Glutamatergic neuron (in vitro differentiated cells): ENCODE results near the gene STX19. TPM values are rescaled to one million over a fixed set of nuclear protein-coding genes. Genes with fewer than 3 reads are reported as not detected.

ENCODE experiments used
- DNase-seq: peaks from one replicate; pipeline ENCODE4 v3.0.0; 2022
- H3K27ac Mint-ChIP-seq: one replicate; pipeline ENCODE4 v1.8.0; 2020; ENCODE audit warnings: mild to moderate bottlenecking, mixed read lengths, inconsistent platforms; ENCODE audit not compliant: unreplicated experiment
- H3K27me3 Mint-ChIP-seq: one replicate; pipeline ENCODE4 v1.8.0; 2020; ENCODE audit warnings: mild to moderate bottlenecking, moderate library complexity, mixed read lengths, inconsistent platforms; ENCODE audit not compliant: unreplicated experiment
- H3K36me3 Mint-ChIP-seq: one replicate; pipeline ENCODE4 v1.8.0; 2020; ENCODE audit warnings: mild to moderate bottlenecking, mixed read lengths, inconsistent platforms; ENCODE audit not compliant: unreplicated experiment
- H3K4me1 Mint-ChIP-seq: one replicate; pipeline ENCODE4 v1.8.0; 2020; ENCODE audit warnings: mild to moderate bottlenecking, low read depth, mixed read lengths, inconsistent platforms; ENCODE audit not compliant: unreplicated experiment
- H3K4me3 Mint-ChIP-seq: one replicate; pipeline ENCODE4 v1.8.0; 2020; ENCODE audit warnings: mild to moderate bottlenecking, mixed read lengths, inconsistent platforms; ENCODE audit not compliant: unreplicated experiment
- H3K9me3 Mint-ChIP-seq: one replicate; pipeline ENCODE4 v1.8.0; 2020; ENCODE audit warnings: mild to moderate bottlenecking, moderate library complexity, mixed read lengths, inconsistent platforms; ENCODE audit not compliant: unreplicated experiment
- CTCF ChIP-seq: fragments of 200-600 bp; sonication (generic); IDR thresholded peaks from one replicate; pipeline ENCODE4 v1.5.0; 2021; ENCODE audit not compliant: partially characterized antibody, unreplicated experiment
- total RNA-seq: library from RNA; stranded (reverse); fragmentation: NEBNext Ultra II Directional; extraction: Animal tissue kit (Norgen Biotek cat#: 25700); gene quantifications from one replicate; pipeline ENCODE4 v1.2.1, GENCODE V29; 2021; ENCODE audit not compliant: unreplicated experiment

STX19 gene
- total RNA-seq, 1 donor from 2014 or later, result not detected

DNA sequence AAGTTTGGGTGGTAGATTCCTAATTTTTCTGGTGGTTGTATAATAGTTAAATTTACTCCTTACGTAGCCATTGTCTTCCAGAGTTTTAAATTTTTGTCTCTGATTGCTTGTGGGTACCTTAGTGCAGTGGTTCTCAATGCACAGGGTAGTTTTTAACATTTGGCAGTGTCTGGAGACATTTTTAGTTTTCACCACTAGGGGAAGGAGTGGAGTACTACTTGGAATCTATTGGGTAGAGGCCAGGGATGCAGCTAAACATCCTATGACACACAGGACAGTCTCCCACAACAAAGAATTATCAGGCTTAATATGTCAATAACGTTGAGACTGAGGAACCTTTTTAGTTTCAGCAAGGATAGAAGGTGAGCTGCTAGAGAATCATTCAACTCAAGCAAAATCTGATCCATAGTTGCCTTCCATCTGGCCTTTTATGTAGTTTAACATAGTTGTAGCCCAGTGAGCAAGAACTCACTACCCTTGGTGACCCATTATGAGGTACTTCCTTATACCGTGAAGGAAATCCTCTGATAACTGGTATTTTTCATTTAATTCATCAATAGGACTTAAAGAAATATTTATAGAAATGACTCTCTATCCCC is 8.6 kb upstream of the STX19 start:
- Mint-ChIP-seq H3K4me3 (no peak overlapping the region), H3K4me1 (no peaks in the 10 kb centered on the region), H3K27me3 (no peaks in the 10 kb centered on the region), H3K27ac (no peak overlapping the region), H3K9me3 (no peaks in the 10 kb centered on the region), H3K36me3 (no peaks in the 10 kb centered on the region)
- TF ChIP-seq CTCF, result peak; percentile 70
- DNase-seq, result no peak

DNA sequence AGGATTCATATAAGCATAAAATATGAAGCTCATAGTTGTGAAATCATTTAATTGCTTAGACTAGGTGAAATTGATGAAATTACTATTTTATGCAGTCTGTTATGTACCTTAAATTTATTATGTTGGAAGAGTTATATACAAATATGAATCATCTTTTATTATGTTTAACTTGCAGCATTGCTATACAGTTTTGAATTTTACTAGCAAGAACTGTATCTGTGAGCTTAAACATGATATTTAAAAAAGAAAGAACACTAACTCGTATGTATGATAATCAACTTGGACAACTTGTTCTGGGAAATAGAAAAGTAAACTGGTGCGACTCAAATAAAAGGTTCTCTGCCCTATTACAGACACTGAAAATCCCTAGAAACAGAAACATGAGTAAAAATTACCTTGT is 1.8 kb downstream of the STX19 start:
- no peak for TF ChIP-seq CTCF
- Mint-ChIP-seq H3K4me1 (no peaks in the 10 kb centered on the region), H3K27ac (no peak overlapping the region), H3K36me3 (no peaks in the 10 kb centered on the region), H3K9me3 (no peaks in the 10 kb centered on the region), H3K27me3 (no peaks in the 10 kb centered on the region), H3K4me3 (no peak overlapping the region)
- no peak for DNase-seq

DNA sequence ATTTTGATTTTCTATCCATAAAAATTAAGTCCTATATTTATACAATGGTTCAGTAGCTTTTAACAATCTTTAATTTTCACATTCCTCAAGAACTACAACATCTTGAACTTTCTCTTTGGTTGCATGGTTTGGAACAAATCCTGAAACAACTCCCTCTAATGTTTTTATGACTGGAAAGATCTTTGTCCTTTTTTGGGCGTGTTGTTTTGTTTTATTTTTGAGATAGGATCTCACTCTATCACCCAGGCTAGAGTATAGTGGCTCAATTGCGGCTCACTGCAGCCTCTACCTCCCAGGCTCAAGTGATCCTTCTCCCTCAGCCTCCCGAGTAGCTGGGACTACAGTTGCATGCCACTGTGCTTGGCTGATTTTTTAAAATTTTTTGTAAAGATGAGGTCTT is 4.0 kb downstream of the STX19 start:
- Mint-ChIP-seq H3K4me1 (peaks cover 2% of the 10 kb centered on the region), H3K27ac (no peak overlapping the region), H3K27me3 (no peaks in the 10 kb centered on the region), H3K4me3 (no peak overlapping the region), H3K36me3 (no peaks in the 10 kb centered on the region), H3K9me3 (peaks cover 2% of the 10 kb centered on the region)
- DNase-seq, result no peak
- no peak for TF ChIP-seq CTCF

DNA sequence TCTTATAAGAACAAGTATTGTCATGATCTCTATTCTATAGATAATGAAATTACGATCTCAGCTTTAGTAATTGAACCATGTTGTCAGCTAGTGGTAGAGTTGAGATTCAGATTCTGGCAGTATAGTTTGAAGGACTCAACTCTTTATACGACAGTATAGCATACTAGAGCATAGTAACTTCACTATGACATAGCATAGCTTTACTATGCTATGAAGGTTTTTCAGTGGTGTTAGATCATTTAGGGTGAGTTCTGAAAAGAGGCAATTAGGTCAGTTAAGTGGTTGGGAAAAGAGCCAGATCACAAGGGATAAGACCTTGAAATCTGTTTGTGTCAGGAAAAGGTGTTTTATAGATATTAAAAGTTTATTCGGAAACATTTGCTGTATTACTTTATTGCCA is 8.1 kb downstream of the STX19 start:
- Mint-ChIP-seq H3K36me3 (no peaks in the 10 kb centered on the region), H3K27ac (no peak overlapping the region), H3K4me1 (peaks cover 2% of the 10 kb centered on the region), H3K9me3 (peaks cover 2% of the 10 kb centered on the region), H3K27me3 (peaks cover 1% of the 10 kb centered on the region), H3K4me3 (no peak overlapping the region)
- TF ChIP-seq CTCF, result no peak
- no peak for DNase-seq

DNA sequence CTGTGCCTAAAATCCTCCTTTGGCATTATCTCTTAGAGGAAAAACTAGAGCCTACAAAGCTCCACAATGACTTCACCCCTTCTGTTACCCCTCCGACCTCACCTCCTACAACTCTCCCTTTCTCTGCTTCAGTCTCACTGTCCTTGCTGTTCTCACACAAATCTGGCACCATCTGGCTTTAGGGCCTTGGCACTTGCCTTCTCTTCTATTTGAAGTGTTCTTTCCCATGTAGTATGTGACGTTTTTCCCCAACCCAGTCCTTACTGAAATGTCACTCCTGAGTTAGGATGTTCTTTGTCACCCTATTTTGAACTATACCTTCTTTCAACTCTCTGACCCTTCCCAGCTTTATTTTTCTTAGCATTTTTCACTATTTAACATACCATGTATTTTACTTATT is 8.7 kb downstream of the STX19 start:
- Mint-ChIP-seq H3K4me1 (peaks cover 5% of the 10 kb centered on the region), H3K27me3 (peaks cover 1% of the 10 kb centered on the region), H3K27ac (no peak overlapping the region), H3K4me3 (no peak overlapping the region), H3K9me3 (peaks cover 2% of the 10 kb centered on the region), H3K36me3 (no peaks in the 10 kb centered on the region)
- no peak for DNase-seq
- no peak for TF ChIP-seq CTCF
